Upper lobe of left lung (tissue), 4 donors: ENCODE data around the gene GSAP.

Source experiments
- POLR2A ChIP-seq, 4 donors: fragments of 450-650 bp; IDR thresholded peaks; one replicate each; pipeline ENCODE4 v1.5.1; 2016 to 2017; ENCODE audit warnings: antibody characterized with exemption in 4 of 4, mild to moderate bottlenecking in 2 of 4
- TF ChIP-seq, protein P1 (sequence below), 6 experiments: fragments of 450-650 bp in 4 of 6; fragments of 200-600 bp in 2 of 6; sonication (generic) in 2 of 6; IDR thresholded peaks; one replicate each; pipeline ENCODE4 v1.5.1; 2016 to 2019; ENCODE audit warnings: antibody characterized with exemption in 6 of 6

DNA sequence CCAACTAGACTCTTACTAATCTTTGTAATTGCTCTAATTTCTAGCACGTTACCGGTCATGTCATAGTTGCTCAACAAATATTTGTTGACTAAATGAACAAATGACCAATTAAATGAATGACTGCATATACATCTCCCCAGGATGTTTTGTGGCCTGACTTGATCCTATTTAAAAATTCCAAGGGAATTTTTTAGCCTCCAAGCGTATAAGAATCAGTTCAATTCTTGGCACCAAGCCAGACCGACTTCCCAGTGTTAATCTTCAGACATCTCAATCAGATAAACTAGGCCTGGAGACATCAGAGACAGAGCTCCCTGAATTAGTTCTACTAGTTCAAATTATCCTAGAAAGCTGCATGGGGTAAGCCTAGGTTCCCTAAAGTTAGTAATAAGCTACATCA, 96.0 kb downstream of the GSAP start:
- no peak for TF ChIP-seq POLR2A (IDR thresholded peaks at IDR 0.05)
- TF ChIP-seq, protein P1, sequence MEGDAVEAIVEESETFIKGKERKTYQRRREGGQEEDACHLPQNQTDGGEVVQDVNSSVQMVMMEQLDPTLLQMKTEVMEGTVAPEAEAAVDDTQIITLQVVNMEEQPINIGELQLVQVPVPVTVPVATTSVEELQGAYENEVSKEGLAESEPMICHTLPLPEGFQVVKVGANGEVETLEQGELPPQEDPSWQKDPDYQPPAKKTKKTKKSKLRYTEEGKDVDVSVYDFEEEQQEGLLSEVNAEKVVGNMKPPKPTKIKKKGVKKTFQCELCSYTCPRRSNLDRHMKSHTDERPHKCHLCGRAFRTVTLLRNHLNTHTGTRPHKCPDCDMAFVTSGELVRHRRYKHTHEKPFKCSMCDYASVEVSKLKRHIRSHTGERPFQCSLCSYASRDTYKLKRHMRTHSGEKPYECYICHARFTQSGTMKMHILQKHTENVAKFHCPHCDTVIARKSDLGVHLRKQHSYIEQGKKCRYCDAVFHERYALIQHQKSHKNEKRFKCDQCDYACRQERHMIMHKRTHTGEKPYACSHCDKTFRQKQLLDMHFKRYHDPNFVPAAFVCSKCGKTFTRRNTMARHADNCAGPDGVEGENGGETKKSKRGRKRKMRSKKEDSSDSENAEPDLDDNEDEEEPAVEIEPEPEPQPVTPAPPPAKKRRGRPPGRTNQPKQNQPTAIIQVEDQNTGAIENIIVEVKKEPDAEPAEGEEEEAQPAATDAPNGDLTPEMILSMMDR (IDR thresholded peaks at IDR 0.05), result no peak
